A673 (cell line): ENCODE results near the gene KIF4A. TPM values are rescaled to one million over a fixed set of nuclear protein-coding genes. Genes with fewer than 3 reads are reported as not detected.
"Not testable (repeated sequence)": the region's sequence is repeated elsewhere in the genome, so short reads cannot be mapped to it uniquely, and the experiment has no call there.

Experiments
- BruUV-seq: library from RNA; stranded (reverse); fragments of 400-500 nt; replicated peaks from 2 replicates; lab custom pipeline; 2021; lab: Mats Ljungman, UMichigan
- CTCF ChIA-PET: fragments of 300-600 bp; sonication (Branson Sonifier 250); formaldehyde crosslinking; loops from one replicate; lab custom pipeline; 2022; ENCODE audit warnings: antibody characterized with exemption; lab: Charles Lee
- POLR2A ChIA-PET: fragments of 300-600 bp; sonication (Branson Sonifier 250); formaldehyde crosslinking; loops from one replicate; lab custom pipeline; 2022; ENCODE audit warnings: antibody characterized with exemption; ENCODE audit not compliant: low non-redundant PET; lab: Charles Lee
- DNase-seq: peaks from one replicate; pipeline ENCODE4 v3.0.0-alpha.2; 2015; ENCODE audit warnings: low spot score
- H3K27ac ChIP-seq: fragments of 200-600 bp; sonication (generic); 2 replicates; pipeline ENCODE4 v1.5.1; 2016; ENCODE audit warnings: mixed run types, low read depth, mild to moderate bottlenecking, mixed read lengths, antibody characterized with exemption, low read length; ENCODE audit not compliant: poor library complexity, severe bottlenecking
- H3K27me3 ChIP-seq: fragments of 200-600 bp; sonication (generic); replicated peaks from 2 replicates; pipeline ENCODE4 v1.6.1; 2017; ENCODE audit warnings: mixed run types, low read depth, mild to moderate bottlenecking, mixed read lengths, antibody characterized with exemption, low read length; ENCODE audit not compliant: insufficient read depth, poor library complexity
- H3K36me3 ChIP-seq: fragments of 200-600 bp; sonication (generic); 2 replicates; pipeline ENCODE4 v1.6.1; 2016; ENCODE audit warnings: mixed run types, mild to moderate bottlenecking, mixed read lengths, antibody characterized with exemption, low read length; ENCODE audit not compliant: insufficient read depth, poor library complexity, severe bottlenecking
- H3K4me1 ChIP-seq: fragments of 200-600 bp; sonication (generic); 2 replicates; pipeline ENCODE4 v1.6.1; 2017; ENCODE audit warnings: mixed run types, mild to moderate bottlenecking, mixed read lengths, antibody characterized with exemption, low read length; ENCODE audit not compliant: insufficient read depth, poor library complexity, severe bottlenecking
- H3K4me3 ChIP-seq: fragments of 200-600 bp; sonication (generic); 2 replicates; pipeline ENCODE4 v1.5.1; 2016; ENCODE audit warnings: low read depth, mixed run types, mild to moderate bottlenecking, mixed read lengths, low read length; ENCODE audit not compliant: poor library complexity, severe bottlenecking
- H3K9me3 ChIP-seq: fragments of 200-600 bp; sonication (generic); 2 replicates; pipeline ENCODE4 v1.6.1; 2016; ENCODE audit warnings: mixed run types, low read depth, mild to moderate bottlenecking, mixed read lengths, antibody characterized with exemption, low read length; ENCODE audit not compliant: poor library complexity, severe bottlenecking
- EZH2 ChIP-seq: fragments of 200-600 bp; sonication (generic); IDR thresholded peaks from 2 replicates; pipeline ENCODE4 v1.6.1; 2017; ENCODE audit warnings: borderline replicate concordance, low read depth, mild to moderate bottlenecking, mixed read lengths, antibody characterized with exemption, low read length; ENCODE audit not compliant: poor library complexity, severe bottlenecking
- intact Hi-C: fragments of 100-400 bp; cut with micrococcal nuclease; formaldehyde crosslinking; loops from one replicate; pipeline ENCODE4 v1.10.0; 2022; ENCODE audit not compliant: unreplicated experiment
- total RNA-seq: library from RNA; stranded (reverse); gene quantifications from 2 replicates; pipeline ENCODE4 v1.2.3, GENCODE V29; 2021
- TF ChIP-seq, protein P1 (sequence below): fragments of 300-800, 200-600 bp; sonication (generic); conservative IDR thresholded peaks from 2 replicates; pipeline ENCODE4 v1.5.1; 2017; ENCODE audit warnings: low read depth, mild to moderate bottlenecking, antibody characterized with exemption, low read length, moderate library complexity, mixed read lengths

The KIF4A gene
- total RNA-seq, 1 experiment from 2014 or later = 76.7 TPM

DNA sequence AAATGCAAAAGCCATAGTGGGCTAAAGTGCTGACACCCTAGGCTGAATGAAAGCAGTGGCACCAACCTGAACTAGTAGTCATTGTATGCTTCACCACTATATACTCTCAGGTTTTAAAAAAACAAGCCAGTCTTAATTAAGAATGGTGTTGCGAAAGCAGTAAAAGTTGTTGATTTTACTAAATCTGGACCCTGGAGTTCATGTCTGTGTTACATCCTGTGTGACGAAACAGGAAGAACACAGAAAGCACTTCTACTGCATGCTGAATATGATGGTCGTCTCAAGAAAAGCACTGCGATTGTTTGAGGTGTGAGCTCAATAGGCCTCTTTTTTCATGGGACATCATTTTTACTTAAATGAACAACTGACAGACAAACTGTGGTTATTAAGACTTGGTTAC, 109.0 kb downstream of the KIF4A start:
- intact Hi-C loops = no loop called here
- ChIA-PET POLR2A (no interaction called here), CTCF (no interaction called here)
- Histone ChIP-seq H3K4me1 (no peaks in the 10 kb centered on the region), H3K27ac (no peak overlapping the region), H3K36me3 (peaks cover 21% of the 10 kb centered on the region), H3K27me3 (no peaks in the 10 kb centered on the region), H3K4me3 (no peak overlapping the region), H3K9me3 (no peaks in the 10 kb centered on the region)
- no peak for DNase-seq
- no TSS peak for BruUV-seq
- TF ChIP-seq, protein P1, sequence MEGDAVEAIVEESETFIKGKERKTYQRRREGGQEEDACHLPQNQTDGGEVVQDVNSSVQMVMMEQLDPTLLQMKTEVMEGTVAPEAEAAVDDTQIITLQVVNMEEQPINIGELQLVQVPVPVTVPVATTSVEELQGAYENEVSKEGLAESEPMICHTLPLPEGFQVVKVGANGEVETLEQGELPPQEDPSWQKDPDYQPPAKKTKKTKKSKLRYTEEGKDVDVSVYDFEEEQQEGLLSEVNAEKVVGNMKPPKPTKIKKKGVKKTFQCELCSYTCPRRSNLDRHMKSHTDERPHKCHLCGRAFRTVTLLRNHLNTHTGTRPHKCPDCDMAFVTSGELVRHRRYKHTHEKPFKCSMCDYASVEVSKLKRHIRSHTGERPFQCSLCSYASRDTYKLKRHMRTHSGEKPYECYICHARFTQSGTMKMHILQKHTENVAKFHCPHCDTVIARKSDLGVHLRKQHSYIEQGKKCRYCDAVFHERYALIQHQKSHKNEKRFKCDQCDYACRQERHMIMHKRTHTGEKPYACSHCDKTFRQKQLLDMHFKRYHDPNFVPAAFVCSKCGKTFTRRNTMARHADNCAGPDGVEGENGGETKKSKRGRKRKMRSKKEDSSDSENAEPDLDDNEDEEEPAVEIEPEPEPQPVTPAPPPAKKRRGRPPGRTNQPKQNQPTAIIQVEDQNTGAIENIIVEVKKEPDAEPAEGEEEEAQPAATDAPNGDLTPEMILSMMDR = no peak
- TF ChIP-seq EZH2 = no peak

- intact Hi-C loops, H3K9me3 ChIP-seq, H3K27me3 ChIP-seq, POLR2A ChIA-PET, CTCF ChIA-PET, DNase-seq, H3K4me3 ChIP-seq, BruUV-seq, H3K4me1 ChIP-seq, H3K27ac ChIP-seq: not testable (repeated sequence)
- peaks cover 33% of the 10 kb centered on the region for H3K36me3 ChIP-seq
These were observed 110.3 kb downstream of the KIF4A start for GRCh38 chrX:70400181-70400580.

- peaks cover 35% of the 10 kb centered on the region for H3K36me3 ChIP-seq
- intact Hi-C loops = no loop called here
- DNase-seq = no peak
- H3K27me3 ChIP-seq = no peaks in the 10 kb centered on the region
- no peak overlapping the region for H3K27ac ChIP-seq
- ChIA-PET POLR2A (no interaction called here), CTCF (no interaction called here)
- no peak overlapping the region for H3K4me3 ChIP-seq
- TF ChIP-seq, protein P1 = no peak
- no peak for TF ChIP-seq EZH2
- H3K4me1 ChIP-seq = no peaks in the 10 kb centered on the region
- H3K9me3 ChIP-seq = no peaks in the 10 kb centered on the region
- BruUV-seq = no TSS peak
These were observed 112.8 kb downstream of the KIF4A start for GRCh38 chrX:70402721-70403120.

DNA sequence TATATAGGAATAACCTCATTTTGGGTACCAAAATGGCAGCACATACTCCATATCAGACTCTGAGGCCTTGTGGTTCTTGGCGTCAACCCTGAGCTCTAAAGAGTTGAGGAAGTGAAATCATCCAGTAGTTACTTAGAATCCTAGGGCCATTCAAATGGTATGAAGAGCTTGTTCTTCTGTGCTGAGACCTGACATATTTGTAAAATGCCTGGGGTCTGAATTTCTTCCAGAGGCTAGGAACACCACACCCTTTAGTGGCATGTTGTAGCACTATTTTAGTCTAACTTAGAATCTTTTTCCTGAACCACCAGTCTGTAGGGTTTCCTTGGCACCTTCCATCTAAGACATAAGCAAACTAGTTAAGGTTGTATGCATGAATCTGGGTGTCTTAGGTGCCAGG, 115.1 kb downstream of the KIF4A start:
- POLR2A ChIA-PET = no interaction called here
- no peak for TF ChIP-seq EZH2
- TF ChIP-seq, protein P1 = no peak
- DNase-seq = no peak
- BruUV-seq = no TSS peak
- Histone ChIP-seq H3K9me3 (no peaks in the 10 kb centered on the region), H3K4me1 (no peaks in the 10 kb centered on the region), H3K27me3 (no peaks in the 10 kb centered on the region), H3K36me3 (peaks cover 43% of the 10 kb centered on the region), H3K4me3 (no peak overlapping the region), H3K27ac (no peak overlapping the region)
- CTCF ChIA-PET = no interaction called here
- intact Hi-C loops = no loop called here
